HL-60/S4 (cell line): ENCODE results near the gene RCAN1.

Source experiments
- in situ Hi-C: fragments of 300-500 bp; cut with MboI; formaldehyde crosslinking; loops from 2 replicates; pipeline ENCODE4 v1.14.3; 2022; ENCODE audit warnings: low sequenced_read_pairs

RCAN1 gene

GRCh38 chr21:34614628-34615486 lies at the start of gene RCAN1:
RCAN1 (minus strand) TSS chr21:34615113; CDS start chr21:34615011, 102 bp downstream.
- in situ Hi-C loops: no loop called here

GRCh38 chr21:34661848-34662247 lies 46.9 kb upstream of the RCAN1 start:
- in situ Hi-C loops: no loop called here

GRCh38 chr21:34653522-34653921 lies 38.6 kb upstream of the RCAN1 start:
- in situ Hi-C loops: no loop called here

- in situ Hi-C loops: no loop called here
These were observed 36.7 kb upstream of the RCAN1 start for GRCh38 chr21:34651642-34652041.

GRCh38 chr21:34650861-34651431 lies 36.0 kb upstream of the RCAN1 start:
- in situ Hi-C loops: no loop called here

GRCh38 chr21:34649400-34649799 lies 34.5 kb upstream of the RCAN1 start:
- in situ Hi-C loops: no loop called here

- in situ Hi-C loops: no loop called here
These were observed 33.9 kb upstream of the RCAN1 start for GRCh38 chr21:34648739-34649297.

GRCh38 chr21:34647555-34647954 lies 32.6 kb upstream of the RCAN1 start:
- in situ Hi-C loops: no loop called here

- in situ Hi-C loops: no loop called here
These were observed 29.9 kb upstream of the RCAN1 start for GRCh38 chr21:34644825-34645224.

- in situ Hi-C loops: no loop called here
These were observed 27.5 kb upstream of the RCAN1 start for GRCh38 chr21:34642211-34643075.

GRCh38 chr21:34640858-34641257 lies 25.9 kb upstream of the RCAN1 start:
- in situ Hi-C loops: no loop called here

- in situ Hi-C loops: no loop called here
These were observed 25.2 kb upstream of the RCAN1 start for GRCh38 chr21:34639882-34640788.

- in situ Hi-C loops: no loop called here
These were observed 24.3 kb upstream of the RCAN1 start for GRCh38 chr21:34639250-34639649.

GRCh38 chr21:34636961-34637360 lies 22.0 kb upstream of the RCAN1 start:
- in situ Hi-C loops: no loop called here

- in situ Hi-C loops: no loop called here
These were observed 20.4 kb upstream of the RCAN1 start for GRCh38 chr21:34635307-34635706.

GRCh38 chr21:34632498-34632897 lies 17.6 kb upstream of the RCAN1 start:
- in situ Hi-C loops: no loop called here

- in situ Hi-C loops: no loop called here
These were observed 15.7 kb upstream of the RCAN1 start for GRCh38 chr21:34630536-34631143.

GRCh38 chr21:34626131-34626530 lies 11.2 kb upstream of the RCAN1 start:
- in situ Hi-C loops: no loop called here

GRCh38 chr21:34625030-34625593 lies 10.2 kb upstream of the RCAN1 start:
- in situ Hi-C loops: no loop called here
